Gastroesophageal sphincter (tissue), 4 donors: Measurements from ENCODE around the gene ARHGAP26. TPM values are rescaled to one million over a fixed set of nuclear protein-coding genes. Genes with fewer than 3 reads are reported as not detected.

Experiments used
- ATAC-seq: fragments of 150-250 bp; one replicate; pipeline ENCODE4 v1.9.1; 2016; ENCODE audit warnings: mild to moderate bottlenecking, moderate library complexity
- H3K27ac ChIP-seq, 4 donors: fragments of 200-600 bp; sonication (generic) in 3 of 4; 1 replicate in 3 of 4; 2 replicates in 1 of 4; pipeline ENCODE4 v1.5.1; 2016 to 2019
- H3K27me3 ChIP-seq: fragments of 200-600 bp; sonication (generic); one replicate; pipeline ENCODE4 v1.5.1; 2019
- H3K36me3 ChIP-seq, 2 donors: fragments of 200-600 bp; sonication (generic); one replicate each; pipeline ENCODE4 v1.5.1; 2019; ENCODE audit warnings: control low read depth in 1 of 2
- H3K4me1 ChIP-seq, 3 donors: fragments of 200-600 bp; sonication (generic); 1 replicate in 2 of 3; 2 replicates in 1 of 3; pipeline ENCODE4 v1.5.1; 2016 to 2019; ENCODE audit warnings: control low read depth in 2 of 3
- H3K4me3 ChIP-seq, 2 donors: fragments of 200-600 bp; sonication (generic); one replicate each; pipeline ENCODE4 v1.5.1; 2019; ENCODE audit warnings: mild to moderate bottlenecking in 1 of 2, moderate library complexity in 1 of 2
- H3K9me3 ChIP-seq, 3 donors: fragments of 200-600 bp; sonication (generic); one replicate each; pipeline ENCODE4 v1.5.1; 2017 to 2019; ENCODE audit warnings: control low read depth in 2 of 3
- EP300 ChIP-seq: sonication (generic); formaldehyde crosslinking; IDR thresholded peaks from one replicate; pipeline ENCODE4 v1.6.1; 2017; ENCODE audit warnings: antibody characterized with exemption, mild to moderate bottlenecking
- POLR2A ChIP-seq, 2 donors: fragments of 450-650 bp; IDR thresholded peaks; one replicate each; pipeline ENCODE4 v1.6.1; 2017; ENCODE audit warnings: antibody characterized with exemption in 2 of 2, mild to moderate bottlenecking in 2 of 2, moderate library complexity in 1 of 2
- POLR2AphosphoS5 ChIP-seq: sonication (generic); formaldehyde crosslinking; IDR thresholded peaks from one replicate; pipeline ENCODE4 v1.6.1; 2017; ENCODE audit warnings: antibody characterized with exemption
- WGBS, 2 donors: methylation state at CpG; one replicate each; pipeline ENCODE4 v1.1.5; 2018; ENCODE audit warnings: low coverage in 1 of 2; 5-methylcytosine and 5-hydroxymethylcytosine counted together
- total RNA-seq, 4 donors: library from RNA; depleted of rRNA; stranded (reverse); fragments of >200 nt; gene quantifications; one replicate each; pipeline ENCODE4 v1.1.0, GENCODE V29; 2016
- TF ChIP-seq, protein P1 (sequence below), 4 experiments: fragments of 200-600 bp in 2 of 4; fragments of 450-650 bp in 2 of 4; sonication (generic) in 1 of 4; IDR thresholded peaks; one replicate each; pipeline ENCODE4 v1.5.1; 2017 to 2019; ENCODE audit warnings: antibody characterized with exemption in 4 of 4, mild to moderate bottlenecking in 2 of 4, moderate library complexity in 2 of 4

Gene ARHGAP26
- total RNA-seq, 4 donors from 2014 or later: 15.2 to 41.7 (median 31.7) TPM

DNA sequence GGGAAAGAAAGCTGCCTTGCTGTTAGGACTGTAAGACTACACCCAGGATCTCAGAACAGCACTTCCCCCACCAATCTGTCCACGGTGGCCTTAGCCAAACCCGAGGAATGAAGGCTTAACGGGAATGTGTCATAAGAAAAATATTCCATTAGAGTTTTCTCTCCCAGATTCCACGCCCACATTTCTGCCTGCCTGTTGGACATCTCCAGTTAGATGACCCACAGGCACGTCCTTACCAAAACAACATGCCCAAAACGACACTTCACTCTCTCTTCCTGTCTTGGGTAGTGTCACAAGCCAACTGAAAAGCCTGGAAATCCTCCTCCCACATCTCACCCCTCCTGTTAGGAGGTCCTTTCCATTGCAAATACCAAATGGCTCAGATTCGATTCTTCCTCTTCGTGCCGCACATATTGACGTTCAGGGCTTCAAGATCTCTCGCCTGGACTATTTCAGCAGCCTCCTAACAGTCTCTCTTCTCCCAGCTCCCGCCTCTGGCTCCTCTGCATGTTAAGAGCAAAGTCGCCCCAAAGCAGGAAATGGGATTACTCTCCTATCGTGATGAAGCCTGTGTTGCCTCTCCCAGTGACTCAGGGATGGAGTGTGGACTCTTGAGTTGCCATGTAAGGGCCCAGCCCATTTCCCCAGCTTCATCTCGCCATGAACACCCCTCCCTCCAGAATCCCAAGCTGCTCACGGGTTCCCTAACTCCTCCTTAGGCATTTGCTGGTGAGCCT lies 474.0 kb downstream of the ARHGAP26 start:
- peak; percentile 92 for ATAC-seq
- no peaks in the 10 kb centered on the region for H3K36me3 ChIP-seq
- 44 to 100% methylated on average over 1 to 16 of the region's 16 CpGs for WGBS, 2 donors
- H3K4me1 ChIP-seq: peaks cover 0 to 26% (median 5%) of the 10 kb centered on the region in 3 donors
- no peaks in the 10 kb centered on the region for H3K27me3 ChIP-seq
- H3K27ac ChIP-seq: peak overlapping the region; percentile 72 to 79 (median 76)
- TF ChIP-seq, protein P1, sequence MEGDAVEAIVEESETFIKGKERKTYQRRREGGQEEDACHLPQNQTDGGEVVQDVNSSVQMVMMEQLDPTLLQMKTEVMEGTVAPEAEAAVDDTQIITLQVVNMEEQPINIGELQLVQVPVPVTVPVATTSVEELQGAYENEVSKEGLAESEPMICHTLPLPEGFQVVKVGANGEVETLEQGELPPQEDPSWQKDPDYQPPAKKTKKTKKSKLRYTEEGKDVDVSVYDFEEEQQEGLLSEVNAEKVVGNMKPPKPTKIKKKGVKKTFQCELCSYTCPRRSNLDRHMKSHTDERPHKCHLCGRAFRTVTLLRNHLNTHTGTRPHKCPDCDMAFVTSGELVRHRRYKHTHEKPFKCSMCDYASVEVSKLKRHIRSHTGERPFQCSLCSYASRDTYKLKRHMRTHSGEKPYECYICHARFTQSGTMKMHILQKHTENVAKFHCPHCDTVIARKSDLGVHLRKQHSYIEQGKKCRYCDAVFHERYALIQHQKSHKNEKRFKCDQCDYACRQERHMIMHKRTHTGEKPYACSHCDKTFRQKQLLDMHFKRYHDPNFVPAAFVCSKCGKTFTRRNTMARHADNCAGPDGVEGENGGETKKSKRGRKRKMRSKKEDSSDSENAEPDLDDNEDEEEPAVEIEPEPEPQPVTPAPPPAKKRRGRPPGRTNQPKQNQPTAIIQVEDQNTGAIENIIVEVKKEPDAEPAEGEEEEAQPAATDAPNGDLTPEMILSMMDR (IDR thresholded peaks at IDR 0.05): no peak
- peak; percentile 87 for TF ChIP-seq POLR2AphosphoS5
- H3K9me3 ChIP-seq: no peaks in the 10 kb centered on the region
- H3K4me3 ChIP-seq: peak overlapping the region in 1 of 2 donors; percentile 25

DNA sequence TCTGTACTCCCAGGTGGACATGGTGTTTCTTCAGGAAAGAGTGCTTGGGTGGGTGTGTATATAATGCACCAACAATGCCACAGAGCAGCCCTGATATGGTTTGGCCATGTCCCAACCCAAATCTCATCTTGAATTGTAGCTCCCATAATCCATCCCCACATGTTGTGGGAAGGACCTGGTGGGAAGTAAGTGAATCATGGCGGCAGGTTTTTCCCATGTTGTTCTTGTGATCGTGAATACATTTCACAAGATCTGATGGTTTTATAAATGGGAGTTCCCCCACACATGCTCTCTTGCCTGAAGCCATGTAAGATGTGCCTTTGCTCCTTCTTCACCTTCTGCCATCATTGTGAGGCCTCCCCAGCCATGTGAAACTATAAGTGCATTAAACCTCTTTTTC lies 474.8 kb downstream of the ARHGAP26 start:
- H3K27ac ChIP-seq: peak overlapping the region in 3 of 4 donors; percentile 75 to 79 (median 77)
- ATAC-seq: no peak
- 20 to 100% methylated on average over 1 to 2 of the region's 2 CpGs for WGBS, 2 donors

DNA sequence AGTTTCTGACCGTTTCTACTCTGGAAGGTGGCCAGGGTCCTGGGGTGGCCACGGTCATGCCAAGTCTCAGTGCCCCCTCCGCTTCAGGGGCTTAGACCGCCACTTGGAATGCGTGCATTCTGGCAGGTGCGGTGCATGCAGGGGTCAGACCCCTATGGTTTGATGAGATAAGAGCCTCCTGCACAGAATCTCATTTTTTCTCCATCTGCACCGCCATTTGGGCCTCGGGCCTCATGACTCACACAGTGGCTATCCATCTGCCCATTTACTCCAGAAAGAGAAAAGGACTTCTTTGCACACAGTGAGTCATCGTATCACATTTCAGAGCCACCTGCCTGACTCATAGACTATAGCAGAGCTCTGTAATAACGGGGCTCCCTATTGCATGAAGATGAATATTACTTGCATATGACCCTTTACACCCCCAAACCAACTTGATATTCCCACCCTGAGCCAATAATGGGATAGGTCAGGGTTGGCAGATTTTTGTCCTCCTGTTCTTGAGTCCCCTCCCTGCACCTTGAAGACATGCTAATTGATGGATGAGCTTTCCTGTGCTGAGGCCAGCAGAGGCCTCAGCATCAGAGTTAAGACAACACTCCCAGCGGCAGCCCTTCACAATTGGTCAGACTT lies 475.9 kb downstream of the ARHGAP26 start:
- Histone ChIP-seq H3K4me3 (no peak overlapping the region), H3K27me3 (no peaks in the 10 kb centered on the region), H3K4me1 (peaks cover 0 to 24% (median 5%) of the 10 kb centered on the region in 3 donors), H3K36me3 (no peaks in the 10 kb centered on the region), H3K9me3 (no peaks in the 10 kb centered on the region), H3K27ac (peak overlapping the region in 1 of 4 donors; percentile 11)
- TF ChIP-seq EP300 (no peak), POLR2A (IDR thresholded peaks at IDR 0.05) (no peak), POLR2AphosphoS5 (no peak)
- WGBS, 2 donors: 53 to 64% methylated on average over 6 to 9 of the region's 11 CpGs
- peak; percentile 28 for ATAC-seq

More for the DNA sequence above, 474.8 kb downstream of the ARHGAP26 start:
- Histone ChIP-seq H3K9me3 (no peaks in the 10 kb centered on the region), H3K4me3 (no peak overlapping the region), H3K27me3 (no peaks in the 10 kb centered on the region), H3K36me3 (no peaks in the 10 kb centered on the region), H3K4me1 (peaks cover 0 to 25% (median 5%) of the 10 kb centered on the region in 3 donors)
- no peak for TF ChIP-seq POLR2AphosphoS5
- TF ChIP-seq, protein P1 (IDR thresholded peaks at IDR 0.05): no peak
- no peak for TF ChIP-seq POLR2A (IDR thresholded peaks at IDR 0.05)
- no peak for TF ChIP-seq EP300

DNA sequence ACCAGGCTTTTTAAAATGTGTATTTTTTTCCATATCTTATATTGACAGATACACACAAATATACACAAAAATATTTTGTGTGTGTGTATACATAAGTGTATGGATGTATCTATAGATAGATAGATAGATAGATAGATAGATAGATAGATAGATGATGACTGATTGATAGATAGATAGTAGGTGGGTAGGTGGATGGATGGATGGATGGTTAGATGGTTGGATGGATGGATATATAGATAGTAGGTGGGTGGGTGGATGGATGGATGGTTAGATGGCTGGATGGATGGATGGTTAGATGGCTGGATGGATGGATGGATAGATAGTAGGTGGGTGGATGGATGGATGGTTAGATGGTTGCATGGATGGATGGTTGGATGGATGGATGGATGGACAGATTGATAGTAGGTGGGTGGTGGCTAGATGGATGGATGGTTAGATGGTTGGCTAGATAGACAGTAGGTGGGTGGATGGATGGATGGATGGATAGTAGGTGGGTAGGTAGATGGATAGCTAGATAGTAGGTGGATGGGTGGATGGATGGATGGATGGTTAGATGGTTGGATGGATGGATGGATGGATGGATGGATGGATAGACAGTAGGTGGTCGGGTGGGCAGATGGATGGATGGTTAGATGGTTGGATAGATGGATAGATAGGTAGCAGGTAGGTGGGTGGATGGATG lies 477.1 kb downstream of the ARHGAP26 start:
- Histone ChIP-seq H3K27ac (no peak overlapping the region), H3K9me3 (no peaks in the 10 kb centered on the region), H3K4me1 (peaks cover 0 to 24% (median 5%) of the 10 kb centered on the region in 3 donors), H3K27me3 (no peaks in the 10 kb centered on the region), H3K36me3 (no peaks in the 10 kb centered on the region), H3K4me3 (no peak overlapping the region)
- WGBS, 2 donors: 71% methylated on average over 1 of the region's 1 CpG
- no peak for ATAC-seq
- TF ChIP-seq POLR2A (IDR thresholded peaks at IDR 0.05) (no peak), POLR2AphosphoS5 (no peak), EP300 (no peak)
- TF ChIP-seq, protein P1 (IDR thresholded peaks at IDR 0.05): no peak

DNA sequence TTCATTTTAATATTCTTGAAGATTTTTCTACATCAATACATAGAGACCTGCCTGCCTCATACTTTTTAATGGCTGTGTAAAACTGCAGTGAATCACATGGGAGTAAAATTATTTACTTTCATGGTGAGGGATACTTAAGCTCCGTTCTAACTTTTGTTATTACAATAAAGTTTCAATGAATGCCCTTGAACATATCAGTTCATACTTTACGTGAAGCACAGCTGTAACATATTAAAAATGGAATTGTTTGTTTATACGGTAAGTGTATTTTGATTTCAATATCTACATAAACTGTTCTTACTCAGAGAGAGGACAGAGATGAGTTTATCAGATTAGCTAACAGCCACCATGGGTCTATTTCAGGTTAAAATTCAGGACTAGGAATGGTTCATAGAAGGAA lies 478.2 kb downstream of the ARHGAP26 start:
- H3K27ac ChIP-seq: no peak overlapping the region
- peaks cover 0 to 20% (median 4%) of the 10 kb centered on the region in 3 donors for H3K4me1 ChIP-seq
- no peaks in the 10 kb centered on the region for H3K27me3 ChIP-seq
- ATAC-seq: no peak
- no peaks in the 10 kb centered on the region for H3K36me3 ChIP-seq
- 74 to 78% methylated on average over 3 of the region's 3 CpGs for WGBS, 2 donors
- H3K9me3 ChIP-seq: no peaks in the 10 kb centered on the region
- TF ChIP-seq, protein P1 (IDR thresholded peaks at IDR 0.05): no peak
- no peak for TF ChIP-seq POLR2A (IDR thresholded peaks at IDR 0.05)
- TF ChIP-seq POLR2AphosphoS5: no peak
- no peak for TF ChIP-seq EP300
- H3K4me3 ChIP-seq: no peak overlapping the region
